NCI-H146 treated with DMSO at 0.1 percent for 48 hours (cell line): Measurements from ENCODE around the gene ZNF354B.
"Not testable (repeated sequence)": the region's sequence is repeated elsewhere in the genome, so short reads cannot be mapped to it uniquely, and the experiment has no call there.

Source experiments
- DNase-seq: peaks from one replicate; lab custom pipeline; 2025; ENCODE audit not compliant: unreplicated experiment; lab: John Stamatoyannopoulos, UW

The ZNF354B gene

GRCh38 chr5:178883115-178883694 is 23.5 kb downstream of the ZNF354B start:
- DNase-seq: not testable (repeated sequence)

- DNase-seq: no peak
Measured at GRCh38 chr5:178883815-178884430, 24.2 kb downstream of the ZNF354B start.

- DNase-seq: peak; percentile 51
Measured at GRCh38 chr5:178895615-178896571, 36.1 kb downstream of the ZNF354B start, which contains the start of gene ZFP2. Gene ZFP2, plus strand, starts transcription at chr5:178895913. Its CDS starts 35,401 bp downstream, at chr5:178931314.

- no peak for DNase-seq
Measured at GRCh38 chr5:178899289-178899688, 39.5 kb downstream of the ZNF354B start.

- no peak for DNase-seq
Measured at GRCh38 chr5:178902849-178903248, 43.1 kb downstream of the ZNF354B start.

GRCh38 chr5:178931846-178932760 is 72.3 kb downstream of the ZNF354B start:
- no peak for DNase-seq
